GM21367 (cell line): ENCODE measurements around the gene PEX14.

ENCODE experiments used
- ATAC-seq: cut with Tn5 transposase; IDR thresholded peaks from one replicate; pipeline ENCODE4 v1.9.1; 2021; ENCODE audit not compliant: unreplicated experiment

Gene PEX14

DNA sequence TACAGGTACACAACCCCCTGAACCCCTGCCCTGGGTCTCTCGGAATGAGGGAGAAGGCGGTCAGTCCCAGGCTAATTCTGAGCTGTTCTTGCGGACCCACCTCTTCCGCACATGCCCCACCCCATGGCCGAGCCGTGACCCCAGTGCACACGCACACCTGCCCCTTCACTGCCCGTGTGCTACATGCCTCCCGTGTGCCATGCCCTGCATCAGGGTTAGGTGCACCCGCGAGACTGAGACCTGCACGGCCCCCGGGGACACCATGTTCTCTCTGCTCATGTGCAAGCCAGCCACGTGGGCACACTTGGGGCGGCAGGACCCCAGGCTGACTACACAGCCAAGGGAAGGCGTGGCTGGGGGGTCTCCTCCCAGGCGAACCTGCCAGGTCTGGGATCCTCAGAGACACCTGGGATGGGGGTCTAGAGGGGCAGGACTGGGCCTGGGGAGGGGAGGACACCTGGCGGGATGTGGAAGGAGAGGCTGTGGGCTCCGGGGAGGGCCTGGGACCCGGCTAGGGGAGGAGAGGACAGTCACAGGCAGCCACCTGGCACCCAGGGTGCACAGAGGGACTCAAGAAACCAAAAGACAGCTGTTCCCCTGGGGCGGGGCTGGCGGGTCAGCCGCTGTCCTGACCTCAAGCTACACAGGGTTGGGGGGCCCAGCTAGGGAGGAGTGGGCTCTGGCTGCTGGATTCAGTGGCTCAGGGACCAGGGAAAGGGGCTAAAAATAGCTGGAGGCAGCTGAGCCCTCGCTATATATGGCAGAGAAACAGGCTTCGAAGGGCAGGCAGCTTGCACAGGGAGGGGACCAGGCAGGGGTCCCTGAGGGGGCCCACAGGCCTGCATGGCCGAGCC lies 188.3 kb downstream of the PEX14 start:
- ATAC-seq: no peak

DNA sequence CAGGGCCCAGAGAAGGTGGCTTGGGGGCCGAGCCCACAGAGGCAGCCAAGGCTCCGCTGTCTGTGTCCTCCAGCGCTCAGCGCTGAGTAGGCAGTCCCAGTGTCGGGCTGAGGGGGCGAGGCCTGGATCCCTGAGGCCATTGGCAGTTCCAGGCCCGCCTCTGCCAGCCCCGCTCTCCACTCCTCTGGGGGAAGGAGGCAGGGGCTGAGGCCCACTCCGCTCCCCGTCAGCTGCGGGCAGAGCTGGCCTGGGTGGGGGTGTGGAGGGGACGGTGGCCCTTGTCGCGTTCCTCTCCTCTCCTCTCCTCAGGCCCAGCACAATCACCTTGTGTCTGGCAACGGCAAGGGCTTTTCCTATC lies 188.9 kb downstream of the PEX14 start:
- no peak for ATAC-seq

- ATAC-seq: no peak
Observed at GRCh38 chr1:10664251-10664650, 189.5 kb downstream of the PEX14 start.

DNA sequence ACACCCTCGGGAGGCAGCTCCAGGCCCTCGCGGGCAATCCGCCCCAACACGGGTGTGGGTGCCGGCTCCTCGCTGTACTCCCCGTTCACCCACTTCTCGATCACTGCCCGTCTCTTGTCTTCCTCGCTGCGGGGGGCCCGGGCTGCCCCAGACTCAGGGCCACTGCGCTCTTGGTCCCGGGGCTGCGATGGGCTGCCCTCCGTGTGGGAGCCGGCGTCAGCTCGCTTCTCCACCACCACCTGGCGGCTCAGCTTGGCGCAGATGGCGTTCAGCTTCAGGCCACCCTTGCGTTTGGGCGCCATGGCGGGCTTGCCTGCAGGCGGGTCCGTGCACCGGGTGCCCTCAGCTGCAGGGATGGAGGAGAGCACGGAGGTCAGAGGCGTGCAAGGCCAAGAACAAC lies 190.5 kb downstream of the PEX14 start:
- ATAC-seq: no peak

DNA sequence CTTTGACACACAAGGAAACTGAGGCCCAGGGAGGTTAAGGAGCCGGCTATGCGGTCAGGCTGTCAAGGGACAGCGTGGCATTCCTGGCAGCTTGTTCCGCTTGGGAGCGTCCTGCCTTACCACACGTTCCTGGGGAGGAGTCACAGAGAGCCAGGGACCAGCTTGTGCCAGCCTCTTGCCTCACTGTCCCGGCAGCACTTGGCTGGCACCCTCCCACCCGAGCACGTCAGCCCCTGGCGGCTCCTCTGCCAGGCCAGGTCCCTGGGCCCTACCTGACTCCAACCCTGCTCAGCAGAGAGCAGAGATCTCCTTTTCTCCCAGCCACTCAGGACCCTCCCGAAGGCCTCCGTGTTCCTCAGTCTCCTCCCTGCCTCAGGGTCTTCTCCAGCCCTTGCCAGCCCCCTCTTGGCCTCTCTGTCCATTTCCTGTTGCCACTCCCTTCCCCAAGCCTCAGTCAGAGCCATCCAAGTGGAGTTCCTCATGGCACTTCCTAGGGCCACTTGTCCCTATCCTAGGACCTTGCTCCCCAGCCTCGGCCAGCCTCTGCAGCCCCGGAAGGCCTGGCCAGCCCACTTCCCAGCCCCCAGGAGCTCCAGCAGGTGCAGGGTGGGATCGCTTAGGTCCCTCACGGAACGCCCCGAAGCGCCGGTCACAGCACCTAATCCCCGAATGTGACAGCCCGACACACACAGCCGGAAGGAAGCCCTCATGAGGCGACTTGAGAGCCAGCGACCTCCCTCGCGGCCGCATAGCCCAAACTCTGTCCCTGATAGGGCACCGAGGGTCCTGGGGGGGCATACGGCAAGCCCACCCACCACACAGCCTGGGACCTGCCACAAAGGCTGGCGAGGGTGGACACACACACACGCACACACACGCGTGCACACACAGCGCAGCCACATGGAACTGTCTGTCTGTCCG lies 191.4 kb downstream of the PEX14 start:
- no peak for ATAC-seq

- ATAC-seq: no peak
Observed at GRCh38 chr1:10667861-10668761, 193.4 kb downstream of the PEX14 start.

- no peak for ATAC-seq
Observed at GRCh38 chr1:10669570-10669969, 194.8 kb downstream of the PEX14 start.

- ATAC-seq: no peak
Observed at GRCh38 chr1:10670190-10670589, 195.4 kb downstream of the PEX14 start.

DNA sequence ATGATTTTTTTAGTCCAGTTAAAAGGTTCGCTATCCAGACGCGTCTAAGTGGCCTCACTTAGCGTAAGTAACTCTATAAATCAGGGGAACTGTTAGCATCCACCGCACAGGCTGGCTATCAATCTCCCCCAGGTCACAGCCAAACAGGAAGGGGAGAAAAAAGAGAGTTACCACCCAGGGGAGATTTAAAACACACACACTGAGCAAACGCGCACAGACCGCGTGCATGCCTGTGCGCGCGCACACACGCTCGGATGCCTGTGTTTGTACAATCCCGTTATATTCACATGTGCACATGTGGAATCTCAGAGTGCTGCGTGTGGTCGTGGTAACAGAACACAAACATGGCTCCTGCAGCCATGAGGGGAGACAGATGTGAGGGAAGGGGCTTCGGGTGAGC lies 196.3 kb downstream of the PEX14 start:
- no peak for ATAC-seq

DNA sequence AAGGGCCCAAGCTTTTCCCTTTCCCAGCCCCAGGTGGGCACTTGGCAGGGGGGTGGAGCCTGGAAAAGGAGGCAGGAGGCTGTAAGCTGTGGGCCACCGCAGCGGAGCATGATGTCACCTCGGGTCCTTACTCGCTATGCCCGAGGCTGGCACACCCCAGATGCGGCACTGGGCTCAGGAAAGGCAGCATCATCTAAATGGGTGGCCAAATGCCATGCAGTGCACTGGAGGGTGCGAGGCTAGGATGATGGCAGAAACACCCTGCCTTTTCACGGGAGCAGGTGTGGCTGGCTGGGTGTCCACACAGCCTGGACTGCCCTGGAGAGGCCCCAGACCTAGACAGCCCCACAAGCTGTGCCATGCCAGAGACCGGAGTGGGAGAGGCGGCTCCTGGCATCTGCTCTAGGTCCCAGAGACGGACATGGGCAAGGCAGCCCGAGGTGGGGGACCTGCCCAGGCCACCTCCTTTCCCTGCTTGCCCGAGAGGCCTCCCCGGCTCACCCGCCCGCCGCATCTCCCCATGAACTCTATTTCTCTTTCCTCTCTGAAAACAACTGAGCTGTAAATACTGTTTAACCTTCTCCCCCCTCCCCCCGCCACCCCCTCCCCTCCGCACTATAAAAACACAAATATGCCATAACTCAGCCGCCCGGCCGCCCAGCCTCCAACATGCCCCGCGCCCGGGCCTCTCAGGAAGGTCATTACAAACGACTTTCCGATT lies 197.0 kb downstream of the PEX14 start:
- no peak for ATAC-seq

DNA sequence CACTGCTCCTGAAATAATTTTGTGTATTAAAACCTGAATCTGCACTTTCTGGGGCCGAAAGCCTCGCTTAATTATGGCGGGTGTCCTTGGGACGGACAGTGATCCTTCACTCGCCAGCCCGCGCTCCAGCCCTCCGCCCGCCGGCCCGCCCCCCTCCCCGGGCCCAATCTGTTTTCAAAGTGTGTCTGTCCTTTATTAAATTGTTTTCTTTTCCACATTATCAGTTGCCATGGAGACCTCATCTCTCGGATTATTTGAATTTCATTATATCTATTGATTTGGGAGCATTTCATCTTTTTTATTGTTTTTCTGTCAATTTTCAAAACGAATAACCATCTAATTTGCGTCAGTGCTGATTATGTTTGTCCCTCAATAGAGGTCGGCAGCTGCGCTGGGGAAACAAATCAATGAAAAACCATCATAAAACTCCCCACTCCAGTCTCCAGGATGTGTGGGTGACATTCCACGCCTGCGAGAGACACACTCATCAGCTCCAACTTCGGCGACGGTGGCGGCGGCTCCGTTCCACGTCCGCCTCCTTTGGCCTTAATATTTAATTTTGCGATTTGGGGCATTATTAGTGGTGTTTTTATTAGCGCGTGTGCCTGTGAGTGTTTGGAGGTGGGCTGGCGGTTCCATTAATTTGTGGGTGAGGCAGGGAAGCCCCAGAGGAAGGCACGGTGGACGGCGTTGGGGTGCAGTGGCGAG lies 197.7 kb downstream of the PEX14 start:
- ATAC-seq: no peak

- no peak for ATAC-seq
Observed at GRCh38 chr1:10673109-10673711, 198.5 kb downstream of the PEX14 start.

DNA sequence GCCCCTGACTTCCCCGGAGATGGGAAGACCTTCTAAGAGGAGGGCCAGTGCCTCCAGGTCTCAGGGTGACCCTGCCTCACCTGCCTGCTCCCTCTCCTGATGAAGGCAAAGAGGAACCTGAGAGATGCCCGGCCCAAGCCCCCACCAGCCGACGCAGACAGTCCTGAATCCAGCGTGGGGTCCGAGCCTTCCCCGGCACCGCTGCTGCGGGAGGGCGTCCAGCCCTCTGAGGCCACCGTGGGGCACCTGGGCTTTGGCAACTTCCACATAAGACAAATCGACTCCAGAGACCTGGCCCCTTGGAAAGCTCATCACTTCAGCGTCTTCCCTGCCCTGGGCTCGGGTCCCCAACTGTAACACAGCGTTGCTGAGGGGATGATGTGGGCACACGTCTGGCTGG lies 199.5 kb downstream of the PEX14 start:
- ATAC-seq: no peak

- no peak for ATAC-seq
Observed at GRCh38 chr1:10674700-10675609, 200.2 kb downstream of the PEX14 start.

DNA sequence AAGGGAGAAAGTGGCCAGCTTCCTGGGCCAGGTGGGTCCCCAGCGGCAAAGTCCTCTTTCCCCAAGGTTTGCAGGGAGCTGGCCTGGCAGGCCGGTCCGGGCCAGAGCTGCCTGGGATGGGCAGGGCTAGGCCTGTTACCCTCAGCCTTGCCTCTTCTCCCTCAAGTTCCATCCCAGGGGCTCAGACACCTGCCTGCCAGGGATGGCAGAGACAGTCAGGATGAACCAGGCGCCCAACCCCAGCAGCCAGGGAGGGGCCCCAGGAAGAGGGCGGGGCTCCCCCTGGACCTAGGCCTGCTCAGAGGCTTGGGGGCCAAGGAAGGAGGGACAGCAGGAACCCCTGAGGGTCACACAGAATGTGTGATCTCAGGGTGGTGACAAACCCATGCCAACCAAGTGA lies 201.1 kb downstream of the PEX14 start:
- no peak for ATAC-seq

GRCh38 chr1:10676963-10677362 lies 202.2 kb downstream of the PEX14 start:
- ATAC-seq: no peak

DNA sequence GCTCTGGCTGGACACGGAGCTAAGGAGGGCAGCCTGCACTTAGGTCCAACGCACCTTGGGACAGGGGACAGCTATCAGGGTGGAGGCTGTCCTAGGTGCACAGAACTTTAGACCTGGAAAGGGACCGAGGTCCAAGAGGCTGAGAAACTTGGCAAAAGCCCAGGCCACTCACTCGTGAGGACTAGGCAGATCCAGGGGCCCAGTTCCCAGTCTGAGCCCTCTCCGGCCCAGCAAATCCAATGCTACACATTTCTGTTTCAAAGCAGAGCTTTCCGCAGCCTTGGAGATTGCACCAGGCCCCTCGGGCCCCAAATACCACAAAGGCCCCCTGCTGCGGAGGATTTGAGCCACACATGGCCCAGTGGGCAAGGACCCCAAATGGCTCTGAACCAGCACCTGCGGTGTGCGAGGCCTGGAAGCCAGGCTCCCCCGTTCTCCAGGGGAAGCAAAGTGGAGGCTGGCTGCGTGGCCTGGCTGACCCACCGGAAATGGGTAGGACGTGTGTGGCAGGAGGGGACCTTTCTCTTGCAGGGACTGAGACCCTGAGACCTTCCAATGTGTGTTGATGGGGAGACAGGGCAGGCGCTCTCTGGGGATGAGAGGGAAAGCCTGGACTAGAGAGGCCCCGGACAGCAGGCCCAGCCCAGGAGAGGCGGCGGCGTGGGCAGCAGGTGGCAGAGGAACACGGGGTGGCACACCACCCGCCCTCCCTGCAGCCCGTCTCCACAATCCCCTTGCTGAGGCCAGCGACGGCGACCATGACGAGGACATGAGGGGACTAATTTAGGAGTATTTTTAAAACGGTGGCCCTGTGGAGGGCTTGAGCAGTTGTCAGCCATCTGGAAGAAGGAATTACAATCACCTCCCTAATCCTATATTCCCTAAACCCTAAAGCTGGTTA lies 203.0 kb downstream of the PEX14 start:
- no peak for ATAC-seq
